HepG2 (cell line): ENCODE results near the gene AGAP1. TPM values are rescaled to one million over a fixed set of nuclear protein-coding genes. Genes with fewer than 3 reads are reported as not detected.
A peak's percentile ranks its signal among the peaks of the same experiment; 100 is the strongest.

Experiments
- AHR ChIP-seq: IDR thresholded peaks from 2 replicates; pipeline ENCODE4 v1.6.1; 2018; ENCODE audit warnings: missing genetic modification reagents, missing compliant biosample characterization
- ARNTL ChIP-seq: sonication (generic); formaldehyde crosslinking; IDR thresholded peaks from 2 replicates; pipeline ENCODE4 v1.4.0; 2020; ENCODE audit warnings: mild to moderate bottlenecking, missing genetic modification reagents
- ETV5 ChIP-seq: IDR thresholded peaks from 2 replicates; pipeline ENCODE4 v1.6.1; 2018; ENCODE audit warnings: missing biosample characterization, missing genetic modification reagents, inconsistent platforms, borderline replicate concordance
- FOSL1 ChIP-seq: sonication (generic); formaldehyde crosslinking; IDR thresholded peaks from 2 replicates; pipeline ENCODE4 v1.9.0; 2021; ENCODE audit warnings: missing genetic modification reagents, borderline replicate concordance
- HOXA9 ChIP-seq: sonication (generic); formaldehyde crosslinking; IDR thresholded peaks from 2 replicates; pipeline ENCODE4 v1.8.1; 2022; ENCODE audit warnings: missing genetic modification reagents, mild to moderate bottlenecking, moderate library complexity, borderline replicate concordance
- IRF9 ChIP-seq: sonication (generic); formaldehyde crosslinking; IDR thresholded peaks from 2 replicates; pipeline ENCODE4 v1.8.0; 2022; ENCODE audit warnings: missing genetic modification reagents, mild to moderate bottlenecking, borderline replicate concordance
- KDM2A ChIP-seq: sonication (generic); formaldehyde crosslinking; IDR thresholded peaks from 2 replicates; pipeline ENCODE4 v1.4.0; 2020; ENCODE audit warnings: low read depth, missing genetic modification reagents, borderline replicate concordance
- KLF15 ChIP-seq: sonication (generic); formaldehyde crosslinking; IDR thresholded peaks from 2 replicates; pipeline ENCODE4 v1.8.1; 2023; ENCODE audit warnings: borderline replicate concordance, mild to moderate bottlenecking, inconsistent platforms, missing genetic modification reagents, mixed read lengths
- NFIB ChIP-seq: sonication (generic); formaldehyde crosslinking; IDR thresholded peaks from 2 replicates; pipeline ENCODE4 v1.9.0; 2021; ENCODE audit warnings: missing genetic modification reagents, mild to moderate bottlenecking, borderline replicate concordance
- NR0B2 ChIP-seq: sonication (generic); formaldehyde crosslinking; IDR thresholded peaks from 2 replicates; pipeline ENCODE4 v1.4.0; 2020; ENCODE audit warnings: mild to moderate bottlenecking, missing genetic modification reagents
- NR2F2 ChIP-seq: IDR thresholded peaks from 2 replicates; pipeline ENCODE4 v1.6.1; 2012; ENCODE audit warnings: low read depth, inconsistent platforms, borderline replicate concordance
- PAF1 ChIP-seq: IDR thresholded peaks from 2 replicates; pipeline ENCODE4 v1.6.1; 2016; ENCODE audit warnings: missing genetic modification reagents, missing compliant biosample characterization
- POGZ ChIP-seq: sonication (generic); formaldehyde crosslinking; IDR thresholded peaks from 2 replicates; pipeline ENCODE4 v1.4.0; 2020; ENCODE audit warnings: mild to moderate bottlenecking, missing genetic modification reagents
- POLR2G ChIP-seq: fragments of 200-400 bp; formaldehyde crosslinking; IDR thresholded peaks from 2 replicates; pipeline ENCODE4 v1.6.1; 2018; ENCODE audit warnings: mild to moderate bottlenecking, low read depth, low read length, moderate library complexity
- PRPF4 ChIP-seq: fragments of 200-400 bp; formaldehyde crosslinking; IDR thresholded peaks from 2 replicates; pipeline ENCODE4 v1.6.1; 2016; ENCODE audit warnings: low read length, low read depth; ENCODE audit not compliant: poor library complexity, severe bottlenecking
- RBM22 ChIP-seq: fragments of 200-400 bp; formaldehyde crosslinking; optimal IDR thresholded peaks from 2 replicates; pipeline ENCODE3; 2017; ENCODE audit warnings: mild to moderate bottlenecking, low read length, moderate library complexity
- SP2 ChIP-seq: sonication (generic); formaldehyde crosslinking; IDR thresholded peaks from 2 replicates; pipeline ENCODE4 v1.5.1; 2020; ENCODE audit warnings: mild to moderate bottlenecking, missing genetic modification reagents
- SRY ChIP-seq: sonication (generic); formaldehyde crosslinking; IDR thresholded peaks from 2 replicates; pipeline ENCODE4 v1.8.0; 2022; ENCODE audit warnings: mild to moderate bottlenecking, missing genetic modification reagents
- SUZ12 ChIP-seq: fragments of 150-350 bp; IDR thresholded peaks from 2 replicates; pipeline ENCODE4 v1.6.1; 2014; ENCODE audit warnings: low read depth, low read length
- TP53 ChIP-seq: sonication (generic); formaldehyde crosslinking; conservative IDR thresholded peaks from 2 replicates; pipeline ENCODE4 v1.4.0; 2020; ENCODE audit warnings: missing genetic modification reagents
- ZFP91 ChIP-seq: sonication (generic); formaldehyde crosslinking; IDR thresholded peaks from 2 replicates; pipeline ENCODE4 v1.9.0; 2022; ENCODE audit warnings: missing genetic modification reagents, mild to moderate bottlenecking, borderline replicate concordance
- ZNF274 ChIP-seq: sonication (generic); formaldehyde crosslinking; IDR thresholded peaks from 2 replicates; pipeline ENCODE4 v1.5.1; 2020; ENCODE audit warnings: mild to moderate bottlenecking, missing genetic modification reagents
- ZNF343 ChIP-seq: sonication (generic); formaldehyde crosslinking; IDR thresholded peaks from 2 replicates; pipeline ENCODE4 v1.4.0; 2020; ENCODE audit warnings: mild to moderate bottlenecking, missing genetic modification reagents
- ZNF543 ChIP-seq: sonication (generic); formaldehyde crosslinking; IDR thresholded peaks from 2 replicates; pipeline ENCODE4 v1.4.0; 2020; ENCODE audit warnings: mild to moderate bottlenecking, missing genetic modification reagents
- ZNF576 ChIP-seq: sonication (generic); formaldehyde crosslinking; IDR thresholded peaks from 2 replicates; pipeline ENCODE4 v1.4.0; 2020; ENCODE audit warnings: mild to moderate bottlenecking, missing genetic modification reagents
- ZNF776 ChIP-seq: sonication (generic); formaldehyde crosslinking; IDR thresholded peaks from 2 replicates; pipeline ENCODE4 v1.4.0; 2020; ENCODE audit warnings: mild to moderate bottlenecking, missing genetic modification reagents
- ZNF780A ChIP-seq: sonication (generic); formaldehyde crosslinking; IDR thresholded peaks from 2 replicates; pipeline ENCODE4 v1.8.0; 2022; ENCODE audit warnings: mild to moderate bottlenecking, missing genetic modification reagents, moderate library complexity
- ZNF816 ChIP-seq: sonication (generic); formaldehyde crosslinking; IDR thresholded peaks from 2 replicates; pipeline ENCODE4 v1.8.0; 2022; ENCODE audit warnings: missing genetic modification reagents, mild to moderate bottlenecking, borderline replicate concordance
- polyA plus RNA-seq, 8 experiments: library from polyadenylated mRNA; depleted of rRNA in 3 of 8; stranded (reverse) in 7 of 8; unstranded in 1 of 8; fragments of >200 nt; fragmentation: Illumina TruSeq in 4 of 8; extraction: Trizol in 4 of 8; gene quantifications; 2 replicates each; pipeline versions ENCODE4 v1.2.1 to v1.2.3, GENCODE V29; 2011 to 2016; ENCODE audit warnings: low read depth in 4 of 8, missing spikeins in 1 of 8, mixed read lengths in 1 of 8; ENCODE audit not compliant: insufficient read depth in 1 of 8
- total RNA-seq, 5 experiments: library from RNA; depleted of rRNA; stranded (reverse); fragments of >200 nt; fragmentation: Illumina TruSeq; extraction: Trizol; gene quantifications; 2 replicates each; pipeline ENCODE4 v1.2.3, GENCODE V29; 2016; ENCODE audit warnings: low read depth in 1 of 5

The AGAP1 gene
- total and polyA plus RNA-seq, 2 of the 13 experiments (the other 11 are each of a cell fraction or from before 2014, with no cell fraction given): 21.2 to 32.7 TPM

GRCh38 chr2:235493775-235494715, at the start of gene AGAP1 (continued):
- no peak for TF ChIP-seq ZFP91 (CRISPR knock-in tag)
- no peak for TF ChIP-seq ZNF776 (CRISPR knock-in tag)
- TF ChIP-seq IRF9 (CRISPR knock-in tag): no peak
- TF ChIP-seq SUZ12: peak; percentile 51; the same call in 1 of the 2 replicates
- no peak for TF ChIP-seq NFIB (CRISPR knock-in tag)
- no peak for TF ChIP-seq HOXA9 (CRISPR knock-in tag)
- no peak for TF ChIP-seq PAF1 (CRISPR knock-in tag)
- TF ChIP-seq ARNTL: no peak
- TF ChIP-seq SP2 (CRISPR knock-in tag): no peak
- no peak for TF ChIP-seq ZNF816
- no peak; the same call in 1 of the 2 replicates for TF ChIP-seq ETV5
- no peak for TF ChIP-seq ZNF543
- no peak for TF ChIP-seq SRY
- TF ChIP-seq AHR (CRISPR knock-in tag): no peak
- TF ChIP-seq ZNF780A (CRISPR knock-in tag): no peak
- no peak for TF ChIP-seq ZNF343 (CRISPR knock-in tag)
- no peak for TF ChIP-seq POLR2G
- no peak for TF ChIP-seq KDM2A
- no peak for TF ChIP-seq TP53
- no peak for TF ChIP-seq NR2F2
- no peak for TF ChIP-seq POGZ (CRISPR knock-in tag)
- no peak for TF ChIP-seq KLF15 (CRISPR knock-in tag)
- TF ChIP-seq ZNF274: no peak
- TF ChIP-seq FOSL1: no peak
- TF ChIP-seq RBM22: no peak
- TF ChIP-seq NR0B2 (CRISPR knock-in tag): no peak
- no peak for TF ChIP-seq ZNF576 (CRISPR knock-in tag)
- no peak for TF ChIP-seq PRPF4
